ENCODE results near the gene AKR1B1. TPM values are rescaled to one million over a fixed set of nuclear protein-coding genes. Genes with fewer than 3 reads are reported as not detected.

The AKR1B1 gene
- total and polyA plus RNA-seq, 2 of the 4 experiments (the other 2 are of a cell fraction): 90.9 to 201 TPM

DNA sequence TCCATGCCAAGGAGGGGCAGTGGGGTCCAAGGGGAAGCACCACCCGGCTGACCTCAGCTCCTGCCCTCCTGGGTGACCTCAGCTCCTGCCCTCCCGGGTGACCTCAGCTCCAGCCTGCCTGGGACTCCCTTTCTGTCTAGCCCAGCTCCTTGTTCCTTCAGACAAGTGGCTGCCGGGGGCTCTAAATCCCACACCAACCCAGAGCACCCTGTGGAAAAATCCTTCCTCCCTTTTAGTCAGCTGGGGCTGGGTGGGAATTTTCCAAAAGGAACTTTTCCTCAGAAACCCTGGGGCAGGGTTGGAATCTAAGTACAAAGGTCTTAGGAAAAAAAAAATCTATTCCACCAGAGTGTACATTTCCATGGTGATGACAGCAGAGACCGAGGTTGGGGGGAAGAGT is 36.3 kb downstream of the AKR1B1 start:
- Histone ChIP-seq H3K36me3 (ENCODE audit: control insufficient read depth, insufficient read depth, low read length) (no peaks in the 10 kb centered on the region), H4K91ac (ENCODE audit: insufficient read depth, low read depth, low read length) (no peak overlapping the region), H2BK15ac (ENCODE audit: low read depth, low read length) (no peak overlapping the region), H3K14ac (replicated peaks; ENCODE audit: low read depth, low read length) (no peak overlapping the region), H3K9ac (ENCODE audit: low read depth, low read length) (no peak overlapping the region), H4K5ac (ENCODE audit: low read depth, low read length) (no peak overlapping the region), H4K8ac (ENCODE audit: low read depth in 2 of 2, low read length in 2 of 2) (no peak overlapping the region), H2AK9ac (replicated peaks; ENCODE audit: low read depth, low read length, poor library complexity) (no peak overlapping the region), H2BK120ac (ENCODE audit: low read depth, low read length) (no peak overlapping the region), H3K56ac (ENCODE audit: extremely low read depth, insufficient read depth, low read length) (no peak overlapping the region), H3K27me3 (ENCODE audit: control insufficient read depth, insufficient read depth, low read length) (peaks cover 17% of the 10 kb centered on the region), H2AFZ (replicated peaks; ENCODE audit: low read length, poor library complexity) (no peak overlapping the region), H3K4me1 (ENCODE audit: control insufficient read depth, insufficient read depth, low read length) (no peaks in the 10 kb centered on the region), H2BK5ac (ENCODE audit: low read depth, low read length, poor library complexity, severe bottlenecking) (no peak overlapping the region), H3K4me2 (ENCODE audit: low read depth, low read length) (no peak overlapping the region), H3K4ac (ENCODE audit: low read depth, low read length) (no peak overlapping the region), H2BK20ac (ENCODE audit: low read depth, low read length) (no peak overlapping the region), H4K20me1 (ENCODE audit: insufficient read depth, low read length) (no peaks in the 10 kb centered on the region), H3K79me1 (ENCODE audit: low read depth in 1 of 2, low read length in 2 of 2) (no peaks in the 10 kb centered on the region), H3K18ac (ENCODE audit: low read depth, low read length) (no peak overlapping the region), H3K9me1 (ENCODE audit: insufficient read depth, low read length) (no peaks in the 10 kb centered on the region), H2AK5ac (ENCODE audit: low read depth, low read length) (no peak overlapping the region), H3K4me3 (ENCODE audit: insufficient read depth, low read depth, low read length) (no peak overlapping the region), H3K9me3 (ENCODE audit: control insufficient read depth, insufficient read depth, low read length) (no peaks in the 10 kb centered on the region), H3K27ac (ENCODE audit: insufficient read depth, low read length) (no peak overlapping the region), H3K23ac (ENCODE audit: low read depth, low read length) (no peak overlapping the region)
- CTCF ChIA-PET: interaction anchor here (1.1 kb wide), 1 partner anchor 10 kb away, joined by 3 read pairs; no protein-coding TSS in a partner anchor
- no TSS peak for BruUV-seq (replicated peaks)
- TF ChIP-seq, protein P1, sequence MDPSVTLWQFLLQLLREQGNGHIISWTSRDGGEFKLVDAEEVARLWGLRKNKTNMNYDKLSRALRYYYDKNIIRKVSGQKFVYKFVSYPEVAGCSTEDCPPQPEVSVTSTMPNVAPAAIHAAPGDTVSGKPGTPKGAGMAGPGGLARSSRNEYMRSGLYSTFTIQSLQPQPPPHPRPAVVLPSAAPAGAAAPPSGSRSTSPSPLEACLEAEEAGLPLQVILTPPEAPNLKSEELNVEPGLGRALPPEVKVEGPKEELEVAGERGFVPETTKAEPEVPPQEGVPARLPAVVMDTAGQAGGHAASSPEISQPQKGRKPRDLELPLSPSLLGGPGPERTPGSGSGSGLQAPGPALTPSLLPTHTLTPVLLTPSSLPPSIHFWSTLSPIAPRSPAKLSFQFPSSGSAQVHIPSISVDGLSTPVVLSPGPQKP (IDR thresholded peaks at IDR 0.05; ENCODE audit: borderline replicate concordance, low read depth, low read length): no peak
- no peak for TF ChIP-seq RFX5 (IDR thresholded peaks at IDR 0.05; ENCODE audit: low read depth, low read length)
- no peak for TF ChIP-seq CHD1 (IDR thresholded peaks at IDR 0.05; ENCODE audit: low read depth, low read length)
- TF ChIP-seq, protein P2, sequence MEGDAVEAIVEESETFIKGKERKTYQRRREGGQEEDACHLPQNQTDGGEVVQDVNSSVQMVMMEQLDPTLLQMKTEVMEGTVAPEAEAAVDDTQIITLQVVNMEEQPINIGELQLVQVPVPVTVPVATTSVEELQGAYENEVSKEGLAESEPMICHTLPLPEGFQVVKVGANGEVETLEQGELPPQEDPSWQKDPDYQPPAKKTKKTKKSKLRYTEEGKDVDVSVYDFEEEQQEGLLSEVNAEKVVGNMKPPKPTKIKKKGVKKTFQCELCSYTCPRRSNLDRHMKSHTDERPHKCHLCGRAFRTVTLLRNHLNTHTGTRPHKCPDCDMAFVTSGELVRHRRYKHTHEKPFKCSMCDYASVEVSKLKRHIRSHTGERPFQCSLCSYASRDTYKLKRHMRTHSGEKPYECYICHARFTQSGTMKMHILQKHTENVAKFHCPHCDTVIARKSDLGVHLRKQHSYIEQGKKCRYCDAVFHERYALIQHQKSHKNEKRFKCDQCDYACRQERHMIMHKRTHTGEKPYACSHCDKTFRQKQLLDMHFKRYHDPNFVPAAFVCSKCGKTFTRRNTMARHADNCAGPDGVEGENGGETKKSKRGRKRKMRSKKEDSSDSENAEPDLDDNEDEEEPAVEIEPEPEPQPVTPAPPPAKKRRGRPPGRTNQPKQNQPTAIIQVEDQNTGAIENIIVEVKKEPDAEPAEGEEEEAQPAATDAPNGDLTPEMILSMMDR (conservative IDR thresholded peaks at IDR 0.05; ENCODE audit: low read depth, low read length): no peak
- TF ChIP-seq SMC3 (IDR thresholded peaks at IDR 0.05; ENCODE audit: low read depth, low read length): no peak
- no peak for TF ChIP-seq MXI1 (IDR thresholded peaks at IDR 0.05; ENCODE audit: borderline replicate concordance, low read depth, low read length)
- no peak for TF ChIP-seq RAD21 (IDR thresholded peaks at IDR 0.05; ENCODE audit: low read length)
- no peak for TF ChIP-seq POLR2A (IDR thresholded peaks at IDR 0.05; ENCODE audit: low read depth, low read length)
- no peak for TF ChIP-seq MAZ (IDR thresholded peaks at IDR 0.05; ENCODE audit: borderline replicate concordance, low read depth, low read length)
- TF ChIP-seq, protein P3, sequence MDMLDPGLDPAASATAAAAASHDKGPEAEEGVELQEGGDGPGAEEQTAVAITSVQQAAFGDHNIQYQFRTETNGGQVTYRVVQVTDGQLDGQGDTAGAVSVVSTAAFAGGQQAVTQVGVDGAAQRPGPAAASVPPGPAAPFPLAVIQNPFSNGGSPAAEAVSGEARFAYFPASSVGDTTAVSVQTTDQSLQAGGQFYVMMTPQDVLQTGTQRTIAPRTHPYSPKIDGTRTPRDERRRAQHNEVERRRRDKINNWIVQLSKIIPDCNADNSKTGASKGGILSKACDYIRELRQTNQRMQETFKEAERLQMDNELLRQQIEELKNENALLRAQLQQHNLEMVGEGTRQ (IDR thresholded peaks at IDR 0.05; ENCODE audit: low read depth, low read length): no peak
- TF ChIP-seq MAFK (IDR thresholded peaks at IDR 0.05; ENCODE audit: low read depth, low read length): no peak
- TF ChIP-seq FOS (IDR thresholded peaks at IDR 0.05; ENCODE audit: low read depth, low read length): no peak
- no peak for TF ChIP-seq CEBPB (IDR thresholded peaks at IDR 0.05; ENCODE audit: low read depth, low read length)
- no peak for TF ChIP-seq RCOR1 (IDR thresholded peaks at IDR 0.05; ENCODE audit: insufficient replicate concordance, low read length)
- intact Hi-C loops (cut with micrococcal nuclease) (loop anchor here (5.0 kb wide), 1 partner anchor 405 kb away; no protein-coding TSS in a partner anchor), dilution Hi-C loops (cut with HindIII; ENCODE audit: low sequenced_read_pairs, unreplicated experiment) (no loop called here), in situ Hi-C loops (cut with MboI; ENCODE audit: low sequenced_read_pairs) (no loop called here)
- DNase-seq: no peak
- POLR2A ChIA-PET (ENCODE audit: unreplicated experiment): no interaction called here
- ATAC-seq (ENCODE audit: low read depth): no peak
- WGBS, 2 experiments (ENCODE audit: extremely low coverage in 2 of 2, insufficient read length in 1 of 2): 14% methylated on average over 1 of the region's 4 CpGs; no CpG with 5 or more reads in 1 of the 2 experiments

Data from IMR-90 (cell line).